Keratinocyte (primary cell): ENCODE data around the gene FAM135A.

Experiments
- EZH2 ChIP-seq: IDR thresholded peaks from one replicate; pipeline ENCODE4 v1.6.1; 2012; ENCODE audit warnings: inconsistent platforms, mild to moderate bottlenecking, low read length, moderate library complexity
- TF ChIP-seq, protein P1 (sequence below), 3 experiments: IDR thresholded peaks in 1 of 3; conservative IDR thresholded peaks in 1 of 3; optimal IDR thresholded peaks in 1 of 3; 2 replicates in 2 of 3; 3 replicates in 1 of 3; pipeline versions ENCODE3 to v1.5.1; 2011; ENCODE audit warnings: low read length in 3 of 3, mild to moderate bottlenecking in 3 of 3, moderate library complexity in 2 of 3, control low read depth in 1 of 3, inconsistent platforms in 1 of 3; ENCODE audit not compliant: insufficient read depth in 2 of 3; ENCODE audit errors: extremely low read depth in 1 of 3

DNA sequence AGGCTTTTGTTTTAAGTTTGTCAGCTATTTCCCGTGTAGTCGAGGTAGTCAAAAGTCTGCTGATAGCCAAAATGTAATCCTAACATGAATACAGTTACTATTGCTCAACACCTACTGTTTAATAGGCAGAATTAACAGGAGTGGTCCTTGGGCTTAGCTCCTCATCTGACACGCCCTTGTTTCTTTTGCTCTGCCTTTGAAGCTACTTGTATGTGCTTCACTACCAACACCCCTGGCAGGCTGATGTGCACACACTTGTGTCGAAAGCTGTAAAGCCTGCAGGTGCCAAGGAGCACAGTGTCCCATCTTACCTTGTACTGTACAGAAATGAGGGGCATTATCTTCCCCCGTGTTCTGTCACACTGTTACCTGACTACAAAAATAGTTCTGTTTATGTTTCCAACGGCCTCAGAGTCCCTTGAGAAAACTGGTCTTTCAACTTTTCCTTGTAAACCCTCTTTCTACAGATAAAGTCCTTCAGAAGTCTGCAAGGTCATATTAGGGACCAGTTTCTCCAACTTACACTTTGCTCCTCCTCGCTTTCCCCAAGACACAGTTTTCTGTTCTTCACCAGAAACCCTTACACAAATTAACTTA lies 162.7 kb downstream of the FAM135A start:
- TF ChIP-seq, protein P1, sequence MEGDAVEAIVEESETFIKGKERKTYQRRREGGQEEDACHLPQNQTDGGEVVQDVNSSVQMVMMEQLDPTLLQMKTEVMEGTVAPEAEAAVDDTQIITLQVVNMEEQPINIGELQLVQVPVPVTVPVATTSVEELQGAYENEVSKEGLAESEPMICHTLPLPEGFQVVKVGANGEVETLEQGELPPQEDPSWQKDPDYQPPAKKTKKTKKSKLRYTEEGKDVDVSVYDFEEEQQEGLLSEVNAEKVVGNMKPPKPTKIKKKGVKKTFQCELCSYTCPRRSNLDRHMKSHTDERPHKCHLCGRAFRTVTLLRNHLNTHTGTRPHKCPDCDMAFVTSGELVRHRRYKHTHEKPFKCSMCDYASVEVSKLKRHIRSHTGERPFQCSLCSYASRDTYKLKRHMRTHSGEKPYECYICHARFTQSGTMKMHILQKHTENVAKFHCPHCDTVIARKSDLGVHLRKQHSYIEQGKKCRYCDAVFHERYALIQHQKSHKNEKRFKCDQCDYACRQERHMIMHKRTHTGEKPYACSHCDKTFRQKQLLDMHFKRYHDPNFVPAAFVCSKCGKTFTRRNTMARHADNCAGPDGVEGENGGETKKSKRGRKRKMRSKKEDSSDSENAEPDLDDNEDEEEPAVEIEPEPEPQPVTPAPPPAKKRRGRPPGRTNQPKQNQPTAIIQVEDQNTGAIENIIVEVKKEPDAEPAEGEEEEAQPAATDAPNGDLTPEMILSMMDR (optimal IDR thresholded peaks at IDR 0.05 in 1 of 3, IDR thresholded peaks at IDR 0.05 in 1 of 3, conservative IDR thresholded peaks at IDR 0.05 in 1 of 3; ENCODE audit: extremely low read depth in 1 of 3, insufficient read depth in 2 of 3, low read length in 3 of 3) = no peak
- no peak for TF ChIP-seq EZH2
